Caki2 (cell line): ENCODE results near the gene HPCA. TPM values are rescaled to one million over a fixed set of nuclear protein-coding genes. Genes with fewer than 3 reads are reported as not detected.
"Not testable (repeated sequence)": the region's sequence is repeated elsewhere in the genome, so short reads cannot be mapped to it uniquely, and the experiment has no call there.

Experiments
- DNase-seq: peaks from one replicate; pipeline ENCODE4 v3.0.0-alpha.2; 2015; ENCODE audit warnings: low read depth
- in situ Hi-C: cut with HindIII; loops from 2 replicates; pipeline ENCODE4 v1.10.0; 2016; ENCODE audit warnings: low sequenced_read_pairs, low pct_unique_long_range_greater_than_20kb, mixed read lengths
- total RNA-seq: library from RNA; depleted of rRNA; stranded (reverse); fragments of >200 nt; shearing (Covaris generic); gene quantifications from 2 replicates; pipeline ENCODE4 v1.2.3, GENCODE V29; 2014; ENCODE audit warnings: low replicate concordance

The HPCA gene
- total RNA-seq, 1 experiment from 2014 or later: not detected

GRCh38 chr1:32898056-32898455 is 11.8 kb downstream of the HPCA start:
- in situ Hi-C loops: no loop called here
- no peak for DNase-seq

- DNase-seq: no peak
- in situ Hi-C loops: no loop called here
Observed at GRCh38 chr1:32898958-32899357, 12.7 kb downstream of the HPCA start.

- in situ Hi-C loops: no loop called here
- no peak for DNase-seq
Observed at GRCh38 chr1:32899586-32900296, 13.4 kb downstream of the HPCA start.

- DNase-seq: no peak
- in situ Hi-C loops: no loop called here
Observed at GRCh38 chr1:32900371-32900955, 14.2 kb downstream of the HPCA start.

GRCh38 chr1:32900956-32901822 is 14.9 kb downstream of the HPCA start, which contains the start of gene TMEM54:
TMEM54 (minus strand) TSS chr1:32901389; CDS start chr1:32901238, 151 bp downstream.
- in situ Hi-C loops: no loop called here
- no peak for DNase-seq

- in situ Hi-C loops: no loop called here
- DNase-seq: no peak
Observed at GRCh38 chr1:32901823-32902534, 15.7 kb downstream of the HPCA start.

- in situ Hi-C loops: no loop called here
- no peak for DNase-seq
Observed at GRCh38 chr1:32902535-32902920, 16.2 kb downstream of the HPCA start.

- DNase-seq: no peak
- in situ Hi-C loops: no loop called here
Observed at GRCh38 chr1:32903991-32904785, 17.9 kb downstream of the HPCA start.

GRCh38 chr1:32904797-32905196 is 18.5 kb downstream of the HPCA start:
- in situ Hi-C loops: no loop called here
- DNase-seq: no peak

- DNase-seq, in situ Hi-C loops: not testable (repeated sequence)
Observed at GRCh38 chr1:32905588-32905987, 19.3 kb downstream of the HPCA start.

GRCh38 chr1:32906654-32907053 is 20.4 kb downstream of the HPCA start:
- in situ Hi-C loops: no loop called here
- no peak for DNase-seq

GRCh38 chr1:32907435-32907834 is 21.1 kb downstream of the HPCA start:
- DNase-seq: no peak
- in situ Hi-C loops: no loop called here

- no peak for DNase-seq
- in situ Hi-C loops: no loop called here
Observed at GRCh38 chr1:32910319-32910718, 24.0 kb downstream of the HPCA start.

GRCh38 chr1:32915766-32916706 is 29.7 kb downstream of the HPCA start:
- in situ Hi-C loops: no loop called here
- DNase-seq: no peak

- in situ Hi-C loops: no loop called here
- no peak for DNase-seq
Observed at GRCh38 chr1:32917521-32917920, 31.2 kb downstream of the HPCA start.

- in situ Hi-C loops: no loop called here
- no peak for DNase-seq
Observed at GRCh38 chr1:32918179-32918578, 31.9 kb downstream of the HPCA start.
